Stimulated activated naive CD8-positive, alpha-beta T cell treated with anti-CD3 and anti-CD28 coated beads, Interleukin-15, amount 100 ng/mL, for 72 hours (primary cell): Measurements from ENCODE around the gene PAOX.
"Not testable (repeated sequence)": the region's sequence is repeated elsewhere in the genome, so short reads cannot be mapped to it uniquely, and the experiment has no call there.

Source experiments
- ATAC-seq: fragments of 150-1000 bp; cut with Tn5 transposase; 2 replicates; pipeline ENCODE4 v1.10.0; 2021; ENCODE audit warnings: mild to moderate bottlenecking, moderate library complexity
- DNase-seq, 2 donors: peaks; one replicate each; pipeline ENCODE4 v3.0.0; 2021 to 2022
- H3K27ac Mint-ChIP-seq, 2 donors: one replicate each; pipeline ENCODE4 v1.8.0; 2022; ENCODE audit warnings: mild to moderate bottlenecking in 2 of 2, mixed read lengths in 2 of 2, moderate library complexity in 2 of 2
- H3K27me3 Mint-ChIP-seq: one replicate; pipeline ENCODE4 v1.8.0; 2022; ENCODE audit warnings: mixed read lengths
- H3K4me1 Mint-ChIP-seq: one replicate; pipeline ENCODE4 v1.8.0; 2022; ENCODE audit warnings: mild to moderate bottlenecking, mixed read lengths
- H3K4me3 Mint-ChIP-seq, 2 donors: one replicate each; pipeline ENCODE4 v1.8.0; 2022; ENCODE audit warnings: mild to moderate bottlenecking in 2 of 2, mixed read lengths in 2 of 2, moderate library complexity in 1 of 2
- H3K9me3 Mint-ChIP-seq, 2 donors: one replicate each; pipeline ENCODE4 v1.8.0; 2022; ENCODE audit warnings: mixed read lengths in 2 of 2

PAOX gene

DNA sequence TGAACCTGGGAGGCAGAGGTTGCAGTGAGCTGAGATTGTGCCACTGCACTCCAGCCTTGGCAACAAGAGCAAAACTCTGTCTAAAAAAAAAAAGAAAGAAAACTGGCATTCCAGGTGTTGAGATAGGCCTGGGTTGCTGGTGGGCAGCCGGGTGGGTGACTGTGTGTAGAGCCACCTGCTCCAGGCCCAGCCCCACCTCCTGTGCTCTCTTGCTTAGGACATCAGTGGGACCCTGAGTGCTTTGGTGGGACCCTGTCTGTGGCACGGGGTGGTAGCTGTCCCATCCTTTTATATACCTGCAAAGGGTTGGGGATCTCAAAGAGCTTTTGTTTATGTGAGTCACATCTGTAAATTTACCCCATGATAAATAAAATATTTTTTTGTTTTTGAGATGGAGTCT, 6.2 kb downstream of the PAOX start:
- H3K9me3 Mint-ChIP-seq: no peaks in the 10 kb centered on the region
- ATAC-seq: no peak
- peaks cover 31% of the 10 kb centered on the region for H3K4me1 Mint-ChIP-seq
- H3K27me3 Mint-ChIP-seq: no peaks in the 10 kb centered on the region
- no peak for DNase-seq
- H3K4me3 Mint-ChIP-seq: no peak overlapping the region
- H3K27ac Mint-ChIP-seq: no peak overlapping the region

DNA sequence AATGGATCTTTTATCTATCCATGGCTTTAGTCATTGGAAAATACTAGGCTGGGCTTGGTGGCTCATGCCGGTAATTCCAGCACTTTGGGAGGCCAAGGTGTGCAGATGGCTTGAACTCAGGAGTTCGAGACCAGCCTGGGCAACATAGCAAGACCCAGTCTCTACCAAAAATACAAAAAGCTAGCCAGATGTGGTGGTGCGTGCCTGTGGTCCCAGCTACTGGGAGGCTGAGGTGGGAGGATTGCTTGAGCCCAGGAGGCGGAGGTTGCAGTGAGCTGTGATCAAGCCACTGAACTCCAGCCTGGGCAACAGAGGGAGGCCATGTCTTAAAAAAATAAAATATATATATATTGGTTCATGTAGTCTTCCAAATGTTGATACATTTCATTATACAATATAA, 7.9 kb downstream of the PAOX start:
- H3K4me1 Mint-ChIP-seq: peaks cover 44% of the 10 kb centered on the region
- not testable (repeated sequence) for H3K4me3 Mint-ChIP-seq, H3K27ac Mint-ChIP-seq, DNase-seq, H3K9me3 Mint-ChIP-seq, H3K27me3 Mint-ChIP-seq, ATAC-seq

DNA sequence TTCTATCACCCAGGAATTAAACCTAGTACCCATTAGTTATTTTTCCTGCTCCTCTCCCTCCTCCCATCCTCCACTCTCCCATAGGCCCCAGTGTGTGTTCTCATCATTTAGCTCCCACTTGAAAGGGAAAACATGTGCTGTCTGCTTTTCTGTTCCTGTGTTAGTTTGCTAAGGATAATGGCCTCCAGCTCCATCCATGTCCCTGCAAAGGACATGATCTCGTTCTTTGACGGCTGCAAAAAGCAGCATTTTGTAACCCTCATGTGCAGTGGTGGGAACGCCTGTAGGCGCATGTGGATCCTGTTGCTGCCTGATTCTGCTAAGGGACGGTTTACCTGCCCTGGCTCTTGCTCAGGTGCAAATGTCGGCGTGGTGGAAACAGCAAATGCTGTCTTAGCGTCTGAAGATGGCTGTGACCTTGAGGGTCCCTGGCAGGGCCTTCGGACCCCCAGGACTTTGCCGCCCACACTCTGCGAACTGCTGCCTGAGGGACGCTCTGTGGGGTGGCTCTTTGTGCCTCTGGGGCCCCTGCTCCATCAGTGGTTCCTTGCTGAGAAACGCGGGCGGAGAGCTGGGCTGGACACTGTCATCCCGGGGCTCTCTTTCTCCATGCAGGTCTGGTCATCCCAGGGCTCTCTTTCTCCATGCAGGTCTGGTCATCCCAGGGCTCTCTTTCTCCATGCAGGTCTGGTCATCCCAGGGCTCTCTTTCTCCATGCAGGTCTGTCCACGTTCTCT, 9.3 kb downstream of the PAOX start:
- Mint-ChIP-seq H3K4me3 (peak overlapping the region; percentile 86 to 91), H3K4me1 (peaks cover 56% of the 10 kb centered on the region), H3K27me3 (no peaks in the 10 kb centered on the region), H3K27ac (peak overlapping the region; percentile 89 to 99), H3K9me3 (no peaks in the 10 kb centered on the region)
- no peak for ATAC-seq
- DNase-seq: peak in 1 of 2 donors; percentile 10

DNA sequence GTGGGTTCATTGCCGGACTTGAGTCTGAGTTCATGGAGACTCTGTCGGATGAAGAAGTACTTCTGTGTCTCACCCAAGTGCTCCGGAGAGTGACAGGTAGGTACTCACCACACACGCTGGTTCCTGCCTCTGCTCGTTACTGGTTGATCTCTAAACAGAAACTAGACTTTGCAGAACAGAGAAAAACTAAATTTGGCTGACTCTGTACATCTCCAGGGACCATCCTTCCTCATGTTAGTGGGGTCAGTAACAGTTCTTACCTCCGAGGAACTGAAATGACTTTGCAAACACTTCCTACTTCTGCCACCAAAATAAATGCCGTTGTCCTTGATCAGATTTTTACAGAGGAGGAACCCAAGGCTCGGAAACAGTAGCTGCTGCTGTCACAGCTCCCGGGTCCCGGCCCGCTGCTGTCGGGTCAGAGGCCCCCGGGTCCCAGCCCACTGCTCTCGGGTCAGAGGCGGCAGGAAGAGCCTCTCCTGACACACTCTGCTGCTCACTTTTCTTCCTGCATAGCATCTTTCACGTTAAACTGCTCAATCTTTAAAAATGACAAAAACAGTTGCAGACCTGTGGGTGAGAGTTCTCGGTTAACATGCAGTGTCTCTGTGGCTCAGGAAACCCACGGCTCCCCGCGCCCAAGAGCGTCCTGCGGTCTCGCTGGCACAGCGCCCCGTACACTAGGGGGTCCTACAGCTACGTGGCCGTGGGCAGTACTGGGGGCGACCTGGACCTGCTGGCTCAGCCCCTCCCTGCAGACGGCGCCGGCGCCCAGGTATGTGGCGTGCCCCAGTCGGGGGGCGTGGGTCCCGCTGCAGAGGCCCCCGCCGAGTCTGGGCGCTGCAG, 10.1 kb downstream of the PAOX start:
- no peaks in the 10 kb centered on the region for H3K9me3 Mint-ChIP-seq
- ATAC-seq (peak; percentile 62), DNase-seq (peak in 1 of 2 donors; percentile 57)
- H3K27ac Mint-ChIP-seq: peak overlapping the region; percentile 89 to 99
- peak overlapping the region; percentile 86 to 91 for H3K4me3 Mint-ChIP-seq
- no peaks in the 10 kb centered on the region for H3K27me3 Mint-ChIP-seq
- H3K4me1 Mint-ChIP-seq: peaks cover 59% of the 10 kb centered on the region

DNA sequence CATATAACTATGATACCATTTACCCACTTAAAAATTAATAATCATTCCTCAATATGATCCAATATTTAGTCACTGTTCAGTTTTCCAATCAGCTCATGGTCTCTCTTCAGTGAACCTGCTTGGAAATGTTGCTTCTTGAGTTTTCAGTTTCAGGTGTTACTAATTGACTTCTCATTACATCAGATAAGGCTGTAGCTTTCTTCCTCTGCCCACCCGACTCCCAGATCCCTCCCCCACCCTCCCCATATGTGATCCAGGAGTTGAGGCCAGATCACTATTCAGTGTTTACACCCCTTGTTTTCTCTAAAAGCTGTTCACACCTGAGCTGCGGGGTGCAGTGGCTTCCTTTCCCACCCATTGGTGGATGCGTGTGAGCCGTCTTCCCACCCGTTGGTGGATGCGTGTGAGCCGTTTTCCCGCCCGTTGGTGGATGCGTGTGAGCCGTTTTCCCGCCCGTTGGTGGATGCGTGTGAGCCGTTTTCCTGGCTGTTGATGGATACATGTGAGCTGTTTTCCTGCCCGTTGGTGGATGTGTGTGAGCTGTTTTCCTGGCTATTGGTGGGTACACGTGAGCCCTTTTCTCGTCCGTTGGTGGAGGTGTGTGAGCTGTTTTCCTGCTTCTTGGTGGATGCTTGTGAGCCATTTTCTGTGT, 11.7 kb downstream of the PAOX start:
- no peaks in the 10 kb centered on the region for H3K9me3 Mint-ChIP-seq
- peaks cover 71% of the 10 kb centered on the region for H3K4me1 Mint-ChIP-seq
- peak overlapping the region; percentile 79 to 86 for H3K4me3 Mint-ChIP-seq
- ATAC-seq: peak; percentile 14
- no peaks in the 10 kb centered on the region for H3K27me3 Mint-ChIP-seq
- peak in 1 of 2 donors; percentile 23 for DNase-seq
- peak overlapping the region; percentile 99 for H3K27ac Mint-ChIP-seq

DNA sequence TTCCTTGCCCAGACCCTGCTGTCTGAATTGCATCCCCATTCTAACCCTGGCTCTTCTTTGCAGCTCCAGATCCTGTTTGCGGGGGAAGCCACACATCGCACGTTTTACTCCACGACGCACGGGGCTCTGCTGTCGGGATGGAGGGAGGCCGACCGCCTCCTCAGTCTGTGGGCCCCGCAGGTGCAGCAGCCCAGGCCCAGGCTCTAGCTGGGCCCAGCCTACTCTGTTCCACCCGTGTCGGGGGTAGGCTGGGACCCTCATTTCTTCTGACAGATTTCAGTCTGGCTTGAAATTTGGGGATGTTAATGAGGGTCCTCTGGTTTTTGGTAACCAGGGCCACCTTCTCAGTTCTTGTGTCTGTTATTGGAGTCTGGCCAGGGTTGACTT, 12.2 kb downstream of the PAOX start:
- H3K4me3 Mint-ChIP-seq: peak overlapping the region; percentile 79 to 86

DNA sequence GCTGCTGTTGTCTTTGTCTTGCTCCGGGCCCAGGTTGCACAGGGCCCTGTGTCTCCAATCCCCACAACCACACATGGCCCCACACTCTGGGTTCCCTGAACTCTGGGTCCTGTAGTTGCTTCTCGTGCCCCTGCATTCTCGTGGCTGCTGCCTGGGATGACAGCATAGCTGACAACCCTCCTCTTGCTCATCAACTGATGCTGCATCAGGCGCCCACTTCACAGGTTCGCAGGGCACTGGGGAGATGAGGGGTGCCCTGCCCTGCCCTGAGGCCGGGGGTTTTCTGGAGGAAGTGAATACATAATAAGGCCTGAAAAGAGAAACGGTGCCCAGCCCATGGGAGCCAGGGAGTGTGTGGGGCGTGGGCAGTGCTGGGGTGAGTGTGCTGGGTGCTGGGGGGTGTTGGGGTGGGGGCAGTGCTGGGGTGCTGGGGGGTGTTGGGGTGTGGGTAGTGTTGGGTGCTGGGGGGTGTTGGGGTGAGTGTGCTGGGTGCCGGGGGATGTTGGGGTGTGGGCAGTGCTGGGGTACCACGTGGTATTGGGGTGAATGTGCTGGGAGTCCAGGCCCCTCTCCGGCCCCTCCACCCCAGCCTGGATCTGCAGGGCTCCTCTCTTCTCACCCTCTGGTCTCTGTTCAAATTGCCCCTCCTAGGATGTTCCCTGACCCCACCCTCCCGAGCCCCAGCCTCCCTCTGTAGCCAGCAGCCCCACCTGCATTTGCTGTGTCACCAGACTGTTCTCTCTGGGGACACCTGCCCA, 12.9 kb downstream of the PAOX start:
- DNase-seq (peak in 1 of 2 donors; percentile 72), ATAC-seq (peak; percentile 39)
- Mint-ChIP-seq H3K4me3 (peak overlapping the region; percentile 79 to 86), H3K27me3 (no peaks in the 10 kb centered on the region), H3K27ac (peak overlapping the region; percentile 99), H3K9me3 (no peaks in the 10 kb centered on the region), H3K4me1 (peaks cover 79% of the 10 kb centered on the region)

More for the DNA sequence above, 12.2 kb downstream of the PAOX start:
- DNase-seq (no peak), ATAC-seq (no peak)
- Mint-ChIP-seq H3K9me3 (no peaks in the 10 kb centered on the region), H3K4me1 (peaks cover 74% of the 10 kb centered on the region), H3K27ac (peak overlapping the region; percentile 99), H3K27me3 (no peaks in the 10 kb centered on the region)

DNA sequence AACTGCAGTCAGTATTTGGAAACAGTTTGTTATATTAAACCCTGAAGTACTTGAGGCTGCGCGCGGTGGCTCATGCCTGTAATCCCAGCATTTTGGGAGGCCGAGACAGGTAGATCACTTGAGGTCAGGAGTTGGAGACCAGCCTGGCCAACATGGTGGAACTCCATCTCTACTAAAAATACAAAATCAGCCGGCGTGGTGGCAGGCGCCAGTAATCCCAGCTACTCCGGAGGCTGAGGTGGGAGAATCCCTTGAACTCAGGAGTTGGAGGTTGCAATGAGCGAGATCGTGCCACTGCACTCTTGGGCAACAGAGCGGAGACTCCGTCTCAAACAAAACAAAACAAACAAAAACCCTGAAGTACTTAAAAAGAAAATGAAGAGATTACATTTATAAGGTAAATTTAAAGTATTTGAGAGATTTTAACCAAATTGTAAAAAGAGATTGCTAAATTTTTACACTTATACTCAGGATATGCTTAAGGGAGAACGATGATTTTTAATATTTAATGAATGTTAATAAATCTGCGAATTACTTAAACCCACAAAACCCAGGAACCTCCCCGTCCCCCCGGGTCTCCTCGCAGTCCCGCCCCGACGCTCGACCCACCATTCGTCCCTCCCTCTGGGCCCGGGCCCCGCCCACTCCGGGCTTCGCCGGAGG, 14.5 kb downstream of the PAOX start:
- no peaks in the 10 kb centered on the region for H3K27me3 Mint-ChIP-seq
- H3K9me3 Mint-ChIP-seq: no peaks in the 10 kb centered on the region
- H3K4me1 Mint-ChIP-seq: peaks cover 80% of the 10 kb centered on the region
- peak overlapping the region; percentile 94 to 96 for H3K27ac Mint-ChIP-seq
- peak overlapping the region; percentile 87 to 92 for H3K4me3 Mint-ChIP-seq
- DNase-seq (peak in 1 of 2 donors; percentile 9), ATAC-seq (no peak)

DNA sequence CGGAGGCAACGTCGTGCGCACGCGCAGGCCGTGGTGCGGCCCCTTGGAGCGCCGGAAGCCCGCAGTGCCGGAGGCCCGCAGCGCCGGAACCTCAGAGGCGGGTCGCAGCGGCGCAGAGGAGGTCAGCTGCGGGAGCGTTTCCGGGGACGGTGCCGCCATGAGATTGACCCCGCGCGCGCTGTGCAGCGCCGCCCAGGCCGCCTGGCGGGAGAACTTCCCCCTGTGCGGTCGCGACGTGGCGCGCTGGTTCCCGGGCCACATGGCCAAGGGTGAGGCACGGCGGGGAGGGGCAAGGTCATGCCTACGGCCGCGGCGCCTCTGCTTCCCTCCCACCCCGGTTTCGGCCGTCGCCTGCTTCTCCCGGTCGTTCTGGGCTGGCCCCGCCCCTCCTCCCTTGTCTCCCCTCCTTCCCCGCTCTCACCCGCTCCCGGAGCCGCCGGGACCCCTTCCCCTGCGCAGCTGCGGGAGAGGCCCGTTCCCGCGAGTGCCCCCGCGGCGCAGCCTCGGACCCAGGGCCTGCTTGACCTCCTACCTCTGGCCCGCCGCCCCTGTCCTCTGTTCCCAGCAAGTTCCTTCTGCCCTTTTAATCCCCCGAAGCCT, 15.1 kb downstream of the PAOX start, which contains the start of gene MTG1:
Gene MTG1, plus strand, starts transcription at position 94 of the 600 bp plus-strand sequence. Its CDS starts 64 bp downstream, at position 158.
- peaks cover 76% of the 10 kb centered on the region for H3K4me1 Mint-ChIP-seq
- ATAC-seq: peak; percentile 81

DNA sequence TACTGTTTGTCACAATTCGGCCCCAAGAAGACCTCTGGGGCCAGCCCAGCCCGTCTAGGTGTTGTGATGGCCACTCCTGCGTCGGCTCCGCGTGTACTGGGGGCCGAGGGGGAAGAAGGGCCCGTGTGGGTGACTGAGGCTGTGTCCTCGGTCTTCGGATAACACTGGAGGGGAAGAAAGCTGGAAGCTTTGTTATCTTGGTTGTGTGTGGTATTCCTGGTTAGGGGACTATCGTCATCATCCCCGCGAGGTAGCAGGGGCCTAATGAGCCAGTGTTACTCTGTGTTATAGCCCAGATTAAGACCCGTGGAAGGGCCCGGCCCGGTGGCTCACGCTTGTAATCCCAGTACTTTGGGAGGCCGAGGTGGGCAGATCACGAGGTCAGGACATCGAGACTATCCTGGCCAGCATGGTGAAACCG, 15.7 kb downstream of the PAOX start:
- H3K27me3 Mint-ChIP-seq: no peaks in the 10 kb centered on the region
- no peaks in the 10 kb centered on the region for H3K9me3 Mint-ChIP-seq
- peaks cover 79% of the 10 kb centered on the region for H3K4me1 Mint-ChIP-seq
- peak overlapping the region; percentile 94 to 96 for H3K27ac Mint-ChIP-seq
- peak in 1 of 2 donors; percentile 17 for DNase-seq
- no peak for ATAC-seq
- peak overlapping the region; percentile 87 to 92 for H3K4me3 Mint-ChIP-seq

More for the DNA sequence above, 15.1 kb downstream of the PAOX start, which contains the start of gene MTG1:
- Mint-ChIP-seq H3K27ac (peak within 1 kb of the TSS; percentile 94 to 96), H3K27me3 (no peaks in the 10 kb centered on the region), H3K9me3 (no peaks in the 10 kb centered on the region), H3K4me3 (peak within 1 kb of the TSS; percentile 87 to 92)
- DNase-seq: peak; percentile 95 to 96

DNA sequence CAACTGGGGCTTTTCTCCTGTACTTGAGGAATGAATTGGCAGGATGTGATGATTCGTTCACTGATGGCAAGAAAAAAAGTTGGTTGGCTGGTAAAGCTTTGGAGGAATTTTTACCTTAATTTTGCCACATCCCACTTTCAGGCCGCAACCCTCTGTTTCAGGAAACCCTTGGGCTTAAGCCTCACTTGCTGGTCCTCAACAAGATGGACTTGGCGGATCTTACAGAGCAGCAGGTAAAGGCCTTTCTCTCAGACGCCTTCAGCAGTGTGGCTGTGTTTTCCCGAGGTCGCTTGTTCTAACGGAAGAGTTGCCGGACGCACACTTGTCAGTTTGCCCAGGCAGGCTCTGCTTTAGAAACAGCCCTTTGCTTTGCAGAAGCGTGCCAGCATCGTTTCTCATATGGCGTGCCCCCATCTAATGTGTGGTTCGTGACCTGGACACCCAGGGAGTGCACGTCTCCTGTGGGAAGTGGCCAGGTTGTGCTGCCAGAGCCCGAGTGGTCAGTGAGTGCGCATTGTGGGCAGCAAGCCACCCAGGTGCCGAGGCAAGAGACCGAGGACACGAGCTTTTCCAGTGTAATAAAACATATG, 17.1 kb downstream of the PAOX start:
- ATAC-seq: no peak
- Mint-ChIP-seq H3K4me3 (peak overlapping the region in 1 of 2 donors; percentile 87), H3K27me3 (no peaks in the 10 kb centered on the region), H3K4me1 (peaks cover 80% of the 10 kb centered on the region), H3K9me3 (no peaks in the 10 kb centered on the region), H3K27ac (no peak overlapping the region)
- DNase-seq: peak in 1 of 2 donors; percentile 8

DNA sequence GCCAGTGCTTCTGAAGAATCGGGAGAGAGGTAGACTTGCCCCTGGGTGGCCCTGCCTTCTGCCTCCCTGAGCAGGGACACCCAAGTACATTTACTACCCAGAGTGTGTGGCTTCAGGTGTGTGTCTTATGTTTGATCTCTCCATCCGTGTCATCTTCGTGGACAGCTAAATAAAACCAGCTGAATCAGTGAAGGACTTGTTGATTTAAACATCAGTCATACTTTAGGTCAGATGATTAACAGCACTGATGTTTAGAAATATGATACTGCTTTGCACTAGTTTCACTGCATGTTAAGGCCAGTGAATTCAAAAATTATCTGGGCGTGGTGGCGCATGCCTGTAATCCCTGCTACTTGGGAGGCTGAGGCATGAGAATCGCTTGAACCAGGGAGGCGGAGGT, 18.9 kb downstream of the PAOX start:
- H3K27me3 Mint-ChIP-seq: no peaks in the 10 kb centered on the region
- no peak for ATAC-seq
- H3K4me3 Mint-ChIP-seq: no peak overlapping the region
- DNase-seq: peak in 1 of 2 donors; percentile 8
- H3K4me1 Mint-ChIP-seq: peaks cover 79% of the 10 kb centered on the region
- peak overlapping the region in 1 of 2 donors; percentile 42 for H3K27ac Mint-ChIP-seq
- no peaks in the 10 kb centered on the region for H3K9me3 Mint-ChIP-seq

DNA sequence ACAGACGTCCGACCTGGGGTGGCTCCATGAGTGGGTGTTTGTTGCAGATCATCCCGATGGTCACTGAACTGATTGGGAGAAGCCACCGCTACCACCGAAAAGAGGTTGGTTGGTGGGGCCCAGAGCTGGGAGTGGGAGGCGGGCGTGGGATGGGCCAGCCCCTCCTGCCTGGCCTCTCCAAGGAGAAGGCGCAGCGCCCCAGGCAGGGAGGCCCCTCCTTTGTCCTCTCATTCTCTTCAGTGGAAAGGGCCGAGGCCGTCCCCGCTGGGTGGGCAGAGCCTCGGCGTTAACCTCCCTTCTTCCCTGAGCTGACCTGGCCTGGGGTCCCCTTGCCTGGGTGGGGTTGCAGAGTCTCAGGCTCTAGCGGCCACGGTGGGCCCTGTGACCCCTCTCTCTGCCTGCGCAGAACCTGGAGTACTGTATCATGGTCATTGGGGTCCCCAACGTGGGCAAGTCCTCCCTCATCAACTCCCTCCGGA, 20.1 kb downstream of the PAOX start:
- no peak for ATAC-seq
- H3K9me3 Mint-ChIP-seq: no peaks in the 10 kb centered on the region
- H3K27ac Mint-ChIP-seq: peak overlapping the region in 1 of 2 donors; percentile 71
- H3K4me3 Mint-ChIP-seq: no peak overlapping the region
- peaks cover 80% of the 10 kb centered on the region for H3K4me1 Mint-ChIP-seq
- no peaks in the 10 kb centered on the region for H3K27me3 Mint-ChIP-seq
- DNase-seq: peak in 1 of 2 donors; percentile 7
